DND-41 (cell line): Measurements from ENCODE around the gene PCDHA4.

Experiments
- CTCF ChIP-seq: IDR thresholded peaks from 2 replicates; pipeline ENCODE4 v1.5.1; 2012; ENCODE audit warnings: borderline replicate concordance, low read length, moderate library complexity, mild to moderate bottlenecking; ENCODE audit not compliant: poor library complexity, severe bottlenecking; ENCODE audit errors: extremely low read depth
- EZH2 ChIP-seq: IDR thresholded peaks from 3 replicates; pipeline ENCODE4 v1.6.1; 2012; ENCODE audit warnings: borderline replicate concordance, low read depth, mild to moderate bottlenecking, moderate library complexity, low read length, inconsistent platforms; ENCODE audit not compliant: severe bottlenecking

GRCh38 chr5:140827704-140828361 lies 21.0 kb downstream of the PCDHA4 start, which contains the start of gene PCDHA6:
- TF ChIP-seq CTCF (no peak), EZH2 (no peak)
